ENCODE data around the gene FOXN3.

Gene FOXN3, protein sequence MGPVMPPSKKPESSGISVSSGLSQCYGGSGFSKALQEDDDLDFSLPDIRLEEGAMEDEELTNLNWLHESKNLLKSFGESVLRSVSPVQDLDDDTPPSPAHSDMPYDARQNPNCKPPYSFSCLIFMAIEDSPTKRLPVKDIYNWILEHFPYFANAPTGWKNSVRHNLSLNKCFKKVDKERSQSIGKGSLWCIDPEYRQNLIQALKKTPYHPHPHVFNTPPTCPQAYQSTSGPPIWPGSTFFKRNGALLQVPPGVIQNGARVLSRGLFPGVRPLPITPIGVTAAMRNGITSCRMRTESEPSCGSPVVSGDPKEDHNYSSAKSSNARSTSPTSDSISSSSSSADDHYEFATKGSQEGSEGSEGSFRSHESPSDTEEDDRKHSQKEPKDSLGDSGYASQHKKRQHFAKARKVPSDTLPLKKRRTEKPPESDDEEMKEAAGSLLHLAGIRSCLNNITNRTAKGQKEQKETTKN

GRCh38 chr14:89417091-89417464, at the start of gene FOXN3:
Gene FOXN3 (minus strand): TSS chr14:89417233. CDS start chr14:89412476, 4,757 bp downstream.
- peak; percentile 78 for DNase-seq (ENCODE audit: low read depth)

- DNase-seq (ENCODE audit: low read depth): peak; percentile 40
Observed at GRCh38 chr14:89466484-89466883, 49.5 kb upstream of the FOXN3 start.

DNA sequence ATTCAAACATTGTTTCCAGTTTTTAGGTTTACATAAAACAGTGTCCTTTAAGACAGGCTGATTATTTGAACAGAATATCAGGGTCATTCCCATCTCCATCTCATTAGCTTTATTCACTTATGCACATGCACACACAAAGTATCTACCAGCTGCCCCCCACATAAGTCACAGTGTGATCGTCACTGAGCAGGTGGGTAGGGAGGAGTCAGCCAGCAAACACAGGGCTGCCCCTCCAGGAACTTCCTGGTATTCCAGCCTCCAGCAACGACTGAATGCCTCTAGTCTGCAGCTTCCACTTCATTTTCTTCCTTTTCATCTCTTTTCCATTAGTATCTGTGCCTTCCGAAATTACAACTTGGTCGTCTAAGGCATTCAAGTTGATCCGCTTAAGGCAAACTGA, 48.8 kb upstream of the FOXN3 start:
- no peak for DNase-seq (ENCODE audit: low read depth)

- no peak for DNase-seq (ENCODE audit: low read depth)
Observed at GRCh38 chr14:89461256-89461655, 44.2 kb upstream of the FOXN3 start.

GRCh38 chr14:89458713-89459420, 41.8 kb upstream of the FOXN3 start:
- DNase-seq (ENCODE audit: low read depth): no peak

DNA sequence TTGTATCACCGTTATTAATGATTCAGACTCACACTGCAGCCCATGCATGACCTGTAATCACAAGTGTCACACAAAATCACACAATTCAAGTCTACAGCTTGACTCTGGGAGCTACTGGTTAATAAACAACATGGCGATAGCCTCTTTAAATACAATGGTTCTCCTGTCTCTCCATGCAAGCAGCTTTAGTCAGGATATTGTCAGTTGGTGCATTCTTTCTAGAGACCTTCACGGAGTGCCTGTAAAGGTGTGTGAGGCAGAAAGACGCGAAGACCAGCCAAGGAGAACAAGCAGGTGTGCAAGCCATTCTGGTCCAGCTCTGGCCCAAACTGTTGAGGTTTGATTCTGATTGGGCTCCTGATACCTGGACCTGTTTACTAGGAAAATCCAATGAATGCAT, 40.0 kb upstream of the FOXN3 start:
- DNase-seq (ENCODE audit: low read depth): no peak

DNA sequence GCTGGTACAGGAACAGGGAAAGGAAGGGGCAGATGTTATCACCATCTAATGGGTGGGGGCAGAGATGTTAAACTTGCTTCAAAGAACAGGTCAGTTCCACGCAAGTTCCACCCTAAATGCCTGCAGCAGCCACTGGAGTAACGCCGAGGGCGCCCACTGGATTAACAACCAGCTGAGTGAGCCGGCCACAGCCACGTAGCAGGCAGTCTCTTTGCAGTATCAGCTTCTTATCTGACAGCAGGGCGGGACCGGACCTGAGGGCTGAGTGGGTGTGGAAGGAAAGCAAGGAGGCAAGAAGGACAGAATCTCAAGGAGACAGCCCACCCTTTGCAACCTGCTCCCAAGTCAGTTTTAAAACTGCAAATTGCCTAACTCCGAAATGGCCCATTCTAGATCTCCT, 38.4 kb upstream of the FOXN3 start:
- no peak for DNase-seq (ENCODE audit: low read depth)

GRCh38 chr14:89454996-89455395, 38.0 kb upstream of the FOXN3 start:
- DNase-seq (ENCODE audit: low read depth): no peak

DNA sequence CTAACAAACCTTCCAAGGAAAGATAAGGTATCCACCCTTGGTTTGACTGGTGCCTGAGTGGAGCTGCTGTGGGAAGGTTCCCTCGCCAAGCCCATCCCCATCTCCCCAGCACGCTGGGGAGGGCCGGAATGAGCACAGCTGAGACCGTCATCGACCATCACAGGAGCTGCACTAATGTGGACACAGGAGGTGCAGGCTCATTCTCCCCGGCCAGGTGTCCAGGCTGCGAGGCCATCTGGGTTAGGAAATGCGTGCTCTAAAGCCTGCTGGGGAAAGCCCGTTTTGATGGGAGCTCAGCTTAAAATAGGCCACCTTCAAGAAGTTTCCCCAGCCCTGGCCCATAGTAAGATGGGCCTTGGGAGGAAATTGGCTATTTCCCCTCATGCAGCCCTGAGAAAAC, 35.2 kb upstream of the FOXN3 start:
- DNase-seq (ENCODE audit: low read depth): no peak

DNA sequence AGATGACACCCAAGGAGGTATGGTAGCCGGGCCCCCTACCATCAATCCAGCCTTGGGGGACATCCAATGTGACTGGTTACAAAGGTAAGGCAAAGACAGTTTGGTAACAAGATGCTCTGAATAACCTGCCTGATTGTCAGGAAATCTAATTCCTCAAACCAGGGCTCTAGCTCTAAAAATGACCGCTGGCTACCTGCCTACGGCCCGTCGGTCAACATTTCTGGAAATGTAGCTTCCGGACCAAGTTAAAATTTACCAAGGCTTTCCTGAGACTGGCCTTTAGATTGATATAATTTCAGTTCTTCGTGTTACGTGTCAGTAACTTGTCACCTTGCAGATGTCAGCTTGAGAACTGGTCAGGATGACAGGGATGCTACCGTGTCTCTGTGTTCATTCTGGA, 34.2 kb upstream of the FOXN3 start:
- no peak for DNase-seq (ENCODE audit: low read depth)

DNA sequence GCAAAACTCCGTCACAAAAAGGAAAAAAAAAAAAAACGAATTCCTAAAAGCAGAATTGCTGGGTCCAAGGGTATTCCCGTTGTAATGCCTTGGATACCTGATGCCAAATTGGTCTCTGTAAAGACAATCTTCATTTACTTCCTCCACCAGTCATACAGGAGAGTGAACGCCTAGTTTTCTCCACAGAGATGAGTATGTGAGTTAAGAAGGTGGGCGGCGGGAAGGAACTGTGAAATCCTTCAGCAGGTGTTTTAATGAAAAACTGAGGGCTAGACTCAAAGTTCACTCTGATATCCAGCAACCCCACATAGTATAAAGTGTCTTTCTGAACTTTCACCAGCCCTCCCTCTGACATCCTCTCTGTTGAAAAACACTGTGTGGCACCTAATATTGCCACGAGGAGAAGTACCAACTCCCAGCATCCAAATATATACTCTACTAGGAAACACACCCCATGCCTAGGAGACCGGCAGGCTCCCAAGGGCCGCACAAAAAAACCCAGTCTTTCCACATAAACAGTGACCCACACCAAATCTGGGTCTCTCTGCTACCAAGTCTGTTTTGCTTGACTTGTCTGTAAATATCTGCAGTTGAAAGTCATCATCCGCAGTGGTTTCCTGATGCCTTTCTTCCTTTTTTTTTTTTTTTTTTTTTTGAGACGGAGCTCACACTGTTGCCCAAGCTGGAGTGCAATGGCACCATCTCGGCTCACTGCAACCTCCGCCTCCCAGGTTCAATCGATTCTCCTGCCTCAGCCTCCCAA, 30.3 kb upstream of the FOXN3 start:
- no peak for DNase-seq (ENCODE audit: low read depth)

- DNase-seq (ENCODE audit: low read depth): peak; percentile 22
Observed at GRCh38 chr14:89445273-89445973, 28.4 kb upstream of the FOXN3 start.

DNA sequence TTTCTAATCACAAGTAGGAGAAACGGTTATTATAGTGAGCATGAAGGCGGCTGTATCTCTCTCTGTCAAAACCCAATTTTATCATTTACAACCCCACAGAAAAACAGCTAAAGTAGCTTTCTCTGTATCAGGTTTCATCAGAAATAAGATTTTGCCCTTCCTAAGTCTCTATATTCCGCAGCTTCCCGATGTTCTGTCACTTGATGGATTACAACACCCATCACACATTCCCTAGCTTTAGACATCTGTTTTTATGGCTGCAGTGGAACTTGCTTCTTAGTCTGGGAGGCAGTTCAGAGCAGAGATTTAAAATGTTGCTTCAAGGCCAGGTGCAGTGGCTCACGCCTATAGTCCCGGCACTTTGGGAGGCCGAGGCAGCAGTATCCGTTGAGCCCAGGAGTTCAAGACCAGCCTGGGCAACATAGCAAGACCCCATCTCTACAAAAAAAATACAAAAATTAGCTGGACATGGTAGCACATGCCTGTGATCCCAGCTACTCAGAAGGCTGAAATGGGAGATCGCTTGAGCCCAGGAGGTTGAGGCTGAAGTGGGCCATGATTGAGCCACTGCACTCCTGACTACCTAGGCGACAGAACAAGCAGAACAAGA, 27.6 kb upstream of the FOXN3 start:
- DNase-seq (ENCODE audit: low read depth): no peak

GRCh38 chr14:89444044-89444443, 27.0 kb upstream of the FOXN3 start:
- DNase-seq (ENCODE audit: low read depth): no peak

DNA sequence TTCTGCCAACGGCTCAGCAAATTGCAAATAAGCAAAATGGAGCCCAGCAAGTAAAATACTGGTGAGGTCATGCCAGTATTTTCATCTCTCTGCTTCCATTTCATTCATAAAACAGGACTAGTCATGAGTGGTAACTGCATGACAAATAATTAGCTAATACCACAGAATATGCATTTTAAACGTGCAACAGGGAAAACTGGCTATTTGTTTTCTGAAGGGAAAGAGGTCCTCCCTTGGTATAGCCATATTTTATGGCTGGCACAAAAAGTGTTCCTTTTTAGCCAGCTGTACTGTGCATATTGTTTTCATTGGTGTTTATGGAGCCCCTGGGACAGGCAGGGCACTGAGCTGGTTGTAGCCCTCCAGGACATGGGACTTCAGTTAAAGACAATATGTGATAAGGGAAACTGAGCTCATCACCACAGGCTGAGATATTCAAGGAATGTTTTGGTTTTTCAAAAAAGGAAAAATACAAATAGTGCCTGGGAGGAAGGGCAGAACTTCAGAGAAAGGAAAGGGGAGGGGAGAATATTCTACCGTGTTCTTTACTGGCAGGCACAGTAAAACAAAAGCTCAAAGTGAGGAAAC, 26.1 kb upstream of the FOXN3 start:
- DNase-seq (ENCODE audit: low read depth): no peak

- no peak for DNase-seq (ENCODE audit: low read depth)
Observed at GRCh38 chr14:89442280-89442679, 25.2 kb upstream of the FOXN3 start.

DNA sequence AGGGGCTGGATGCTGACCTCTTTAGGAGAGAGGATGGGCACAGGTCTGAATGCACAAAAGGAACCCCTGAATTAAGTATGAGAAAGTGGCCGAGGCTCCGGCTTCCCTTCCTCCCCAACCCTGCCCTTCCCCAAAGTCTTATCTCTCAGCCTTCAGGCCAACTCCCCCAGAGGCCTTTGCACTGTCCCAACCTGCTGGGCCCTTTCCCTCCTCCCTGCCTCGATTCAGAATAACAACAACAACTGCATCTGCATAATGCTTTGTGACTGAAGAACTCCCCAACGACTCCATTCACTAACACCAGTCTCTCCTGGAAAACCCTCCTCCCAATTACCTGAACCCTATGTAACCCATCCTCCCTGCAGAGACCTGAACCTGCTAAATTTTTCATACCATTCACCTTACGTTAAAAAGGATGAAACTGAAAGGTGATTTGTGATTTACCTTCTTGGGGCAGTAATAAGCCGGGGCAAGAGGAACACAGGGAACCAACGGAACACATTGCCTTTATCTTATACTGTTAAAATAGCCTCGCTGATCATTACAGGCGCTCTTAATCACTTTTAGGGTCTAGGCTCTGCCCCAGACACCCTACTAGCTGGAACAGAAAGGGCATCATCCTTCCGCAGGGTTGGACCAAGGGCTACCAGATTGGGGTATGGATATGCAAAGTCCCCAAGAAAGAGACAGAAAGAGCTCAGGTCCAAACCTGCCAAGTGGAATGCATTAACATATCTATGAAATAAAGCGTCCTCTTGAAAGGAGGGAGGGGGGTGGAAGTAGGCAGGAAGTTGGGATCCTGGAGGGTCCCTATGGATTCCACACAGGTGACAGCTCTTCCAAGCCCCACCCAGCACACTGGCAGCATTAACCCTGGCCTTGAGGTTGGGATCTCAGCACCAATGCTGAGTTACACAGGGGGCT, 24.2 kb upstream of the FOXN3 start:
- DNase-seq (ENCODE audit: low read depth): no peak

DNA sequence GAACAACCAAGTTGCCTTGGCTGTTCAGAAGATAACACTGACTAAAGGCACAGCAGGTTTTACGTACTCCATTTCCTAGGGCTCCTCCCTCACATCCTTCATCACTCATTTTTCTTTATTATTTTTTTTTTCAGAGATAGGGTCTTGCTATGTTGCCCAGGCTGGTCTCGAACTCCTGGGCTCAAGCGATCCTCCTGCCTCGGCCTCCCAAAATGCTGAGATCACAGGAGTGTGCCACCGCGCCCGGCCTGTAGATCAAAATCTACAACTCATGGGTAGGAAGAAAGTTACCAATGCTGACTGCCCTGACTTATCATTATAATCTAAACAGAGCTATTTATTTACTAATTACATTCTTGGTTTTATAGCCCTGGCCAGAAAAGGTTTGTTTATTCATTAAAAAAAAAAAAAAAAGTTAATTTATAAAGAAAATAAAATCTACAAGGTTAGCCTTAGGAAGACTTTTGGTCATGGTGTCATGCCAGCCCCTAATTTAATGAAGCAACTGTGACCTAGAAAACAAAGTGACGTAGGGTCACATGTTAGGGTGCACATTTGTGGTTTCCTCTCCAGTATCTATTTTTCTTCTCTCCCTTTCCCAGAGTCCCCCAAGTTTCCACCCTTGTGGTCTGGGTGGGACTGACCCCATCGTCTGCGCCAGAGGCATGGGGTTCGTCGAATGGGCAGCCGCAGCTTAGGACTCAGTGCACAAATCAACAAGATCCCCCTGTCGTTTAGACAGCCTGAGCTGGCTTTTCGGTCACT, 19.0 kb upstream of the FOXN3 start:
- no peak for DNase-seq (ENCODE audit: low read depth)

GRCh38 chr14:89435492-89435891, 18.5 kb upstream of the FOXN3 start:
- DNase-seq (ENCODE audit: low read depth): no peak

All from stimulated activated CD8-positive, alpha-beta memory T cell treated with anti-CD3 and anti-CD28 coated beads, Interleukin-12 subunit alpha, Interleukin-12 subunit beta, amount 100 ng/mL, for 4 hours (primary cell).